ENCODE data around the gene ROBO1.
A peak's percentile ranks its signal among the peaks of the same experiment; 100 is the strongest.

ROBO1 gene

DNA sequence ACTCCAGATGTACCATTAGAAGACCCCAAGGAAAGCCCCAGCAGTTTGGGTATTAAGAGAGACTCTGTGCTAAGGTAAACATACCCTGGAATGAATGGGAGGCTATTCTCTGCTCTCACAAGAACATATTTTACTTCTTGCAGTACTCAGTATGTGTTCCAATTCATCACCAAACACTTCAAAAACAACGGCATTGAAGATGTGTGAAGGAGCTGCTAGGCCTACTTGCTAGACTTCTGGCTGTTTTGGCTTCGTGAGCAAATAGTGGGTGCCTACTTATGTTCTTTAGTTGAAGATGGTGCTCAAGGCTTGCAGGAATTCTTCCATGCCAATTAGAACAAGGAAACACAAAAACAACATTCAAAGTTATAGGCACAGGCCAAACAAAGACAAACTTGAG is 514.5 kb downstream of the ROBO1 start:
- Histone ChIP-seq H3K27ac (ENCODE audit: low read length) (no peak overlapping the region), H3K9me3 (ENCODE audit: insufficient read depth, low read depth, low read length) (no peaks in the 10 kb centered on the region), H3K9ac (ENCODE audit: low read depth, low read length) (no peak overlapping the region), H3K36me3 (ENCODE audit: insufficient read depth, low read depth, low read length) (no peaks in the 10 kb centered on the region), H3K4me3 (ENCODE audit: low read length) (no peak overlapping the region), H3K27me3 (ENCODE audit: insufficient read depth, low read length) (no peaks in the 10 kb centered on the region), H3K4me1 (ENCODE audit: insufficient read depth, low read length) (no peaks in the 10 kb centered on the region)

- Histone ChIP-seq H3K36me3 (ENCODE audit: insufficient read depth, low read depth, low read length) (no peaks in the 10 kb centered on the region), H3K9me3 (ENCODE audit: insufficient read depth, low read depth, low read length) (no peaks in the 10 kb centered on the region), H3K4me1 (ENCODE audit: insufficient read depth, low read length) (peaks cover 19% of the 10 kb centered on the region; the same call in 1 of the 2 replicates), H3K9ac (ENCODE audit: low read depth, low read length) (no peak overlapping the region), H3K4me3 (ENCODE audit: low read length) (no peak overlapping the region), H3K27me3 (ENCODE audit: insufficient read depth, low read length) (no peaks in the 10 kb centered on the region), H3K27ac (ENCODE audit: low read length) (no peak overlapping the region)
Measured at GRCh38 chr3:79250746-79251145, 517.1 kb downstream of the ROBO1 start.

- H3K4me1 ChIP-seq (ENCODE audit: insufficient read depth, low read length), result peaks cover 29% of the 10 kb centered on the region; the same call in 1 of the 2 replicates
- H3K27me3 ChIP-seq (ENCODE audit: insufficient read depth, low read length), result no peaks in the 10 kb centered on the region
- no peaks in the 10 kb centered on the region for H3K36me3 ChIP-seq (ENCODE audit: insufficient read depth, low read depth, low read length)
- H3K27ac ChIP-seq (ENCODE audit: low read length), result no peak overlapping the region
- no peaks in the 10 kb centered on the region for H3K9me3 ChIP-seq (ENCODE audit: insufficient read depth, low read depth, low read length)
- no peak overlapping the region for H3K9ac ChIP-seq (ENCODE audit: low read depth, low read length)
- no peak overlapping the region for H3K4me3 ChIP-seq (ENCODE audit: low read length)
Measured at GRCh38 chr3:79249701-79250100, 518.1 kb downstream of the ROBO1 start.

DNA sequence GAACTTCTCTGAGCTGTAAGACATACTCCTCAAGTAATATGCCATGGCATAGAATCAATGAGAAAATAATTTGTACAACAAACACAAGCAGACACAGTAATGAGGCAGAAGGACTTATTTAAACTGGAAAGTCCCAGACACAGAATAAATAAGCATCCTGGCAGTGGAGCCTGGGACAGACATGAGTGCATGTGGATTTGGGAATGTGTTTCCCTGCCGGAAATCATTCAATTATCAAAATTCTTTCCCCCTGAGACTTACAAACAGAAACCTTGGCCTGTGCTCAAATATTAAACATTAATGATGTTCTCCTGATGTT is 520.1 kb downstream of the ROBO1 start:
- no peaks in the 10 kb centered on the region for H3K27me3 ChIP-seq (ENCODE audit: insufficient read depth, low read length)
- H3K4me1 ChIP-seq (ENCODE audit: insufficient read depth, low read length), result peaks cover 30% of the 10 kb centered on the region; the same call in 1 of the 2 replicates
- H3K27ac ChIP-seq (ENCODE audit: low read length), result no peak overlapping the region
- H3K9ac ChIP-seq (ENCODE audit: low read depth, low read length), result 0 out of 2 replicates have a peak overlapping the region, but pooled peaks have one; percentile 18
- no peaks in the 10 kb centered on the region for H3K9me3 ChIP-seq (ENCODE audit: insufficient read depth, low read depth, low read length)
- no peaks in the 10 kb centered on the region for H3K36me3 ChIP-seq (ENCODE audit: insufficient read depth, low read depth, low read length)
- no peak overlapping the region for H3K4me3 ChIP-seq (ENCODE audit: low read length)

DNA sequence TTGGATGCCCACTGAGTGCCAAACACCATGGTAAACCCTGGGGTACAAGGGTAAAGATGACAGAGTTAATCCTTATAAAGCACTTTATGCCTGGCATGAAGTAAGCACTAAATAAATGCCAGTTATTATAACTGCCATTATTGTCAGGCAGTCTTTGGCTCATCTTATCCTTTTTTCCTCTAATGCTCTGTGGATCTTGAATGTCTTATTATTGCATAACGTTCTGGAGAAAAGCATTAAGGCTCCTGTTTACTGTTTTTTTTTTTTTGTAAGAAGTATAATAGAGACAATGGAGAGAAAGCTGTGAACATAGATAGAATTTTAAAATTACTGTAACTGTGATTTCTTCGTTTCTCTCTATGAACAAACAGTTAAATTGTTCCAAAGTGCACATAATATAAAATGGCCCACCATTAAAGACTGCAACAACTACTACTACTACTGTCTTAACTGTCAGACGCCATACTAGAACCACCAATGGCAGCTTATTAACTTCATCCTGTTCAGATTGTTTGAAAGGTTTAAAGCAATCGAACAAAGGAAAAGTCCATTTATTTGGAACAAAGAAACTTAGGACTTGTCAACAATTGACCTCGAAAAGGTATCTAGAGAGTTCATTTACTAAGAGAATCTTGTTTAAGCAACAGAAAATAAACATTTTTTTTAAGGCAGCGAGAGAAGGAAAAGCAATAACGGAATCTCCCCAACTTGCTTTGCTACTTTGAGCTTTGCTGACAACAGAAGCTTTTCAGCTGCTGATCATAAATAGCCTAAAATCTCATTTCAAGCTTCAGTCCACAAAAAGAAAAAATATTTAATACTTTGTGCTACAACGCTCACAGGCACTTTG is 520.7 kb downstream of the ROBO1 start:
- H3K36me3 ChIP-seq (ENCODE audit: insufficient read depth, low read depth, low read length), result no peaks in the 10 kb centered on the region
- H3K4me1 ChIP-seq (ENCODE audit: insufficient read depth, low read length), result peaks cover 30% of the 10 kb centered on the region; the same call in 1 of the 2 replicates
- H3K9me3 ChIP-seq (ENCODE audit: insufficient read depth, low read depth, low read length), result peaks cover 4% of the 10 kb centered on the region; the same call in 1 of the 2 replicates
- no peak overlapping the region for H3K27ac ChIP-seq (ENCODE audit: low read length)
- H3K9ac ChIP-seq (ENCODE audit: low read depth, low read length), result 0 out of 2 replicates have a peak overlapping the region, but pooled peaks have one; percentile 18
- no peak overlapping the region for H3K4me3 ChIP-seq (ENCODE audit: low read length)
- H3K27me3 ChIP-seq (ENCODE audit: insufficient read depth, low read length), result no peaks in the 10 kb centered on the region

- H3K4me1 ChIP-seq (ENCODE audit: insufficient read depth, low read length), result peaks cover 30% of the 10 kb centered on the region; the same call in 1 of the 2 replicates
- H3K36me3 ChIP-seq (ENCODE audit: insufficient read depth, low read depth, low read length), result no peaks in the 10 kb centered on the region
- peaks cover 9% of the 10 kb centered on the region; the same call in 1 of the 2 replicates for H3K9me3 ChIP-seq (ENCODE audit: insufficient read depth, low read depth, low read length)
- H3K27ac ChIP-seq (ENCODE audit: low read length), result peak overlapping the region; percentile 54
- H3K4me3 ChIP-seq (ENCODE audit: low read length), result peak overlapping the region; percentile 0; the same call in 1 of the 2 replicates
- no peaks in the 10 kb centered on the region for H3K27me3 ChIP-seq (ENCODE audit: insufficient read depth, low read length)
- no peak overlapping the region; the same call in 1 of the 2 replicates for H3K9ac ChIP-seq (ENCODE audit: low read depth, low read length)
Measured at GRCh38 chr3:79245284-79246138, 522.3 kb downstream of the ROBO1 start.

GRCh38 chr3:79236496-79236895 is 531.3 kb downstream of the ROBO1 start:
- peaks cover 2% of the 10 kb centered on the region; the same call in 1 of the 2 replicates for H3K4me1 ChIP-seq (ENCODE audit: insufficient read depth, low read length)
- no peak overlapping the region for H3K27ac ChIP-seq (ENCODE audit: low read length)
- H3K36me3 ChIP-seq (ENCODE audit: insufficient read depth, low read depth, low read length), result no peaks in the 10 kb centered on the region
- H3K27me3 ChIP-seq (ENCODE audit: insufficient read depth, low read length), result no peaks in the 10 kb centered on the region
- H3K4me3 ChIP-seq (ENCODE audit: low read length), result no peak overlapping the region
- H3K9ac ChIP-seq (ENCODE audit: low read depth, low read length), result no peak overlapping the region
- no peaks in the 10 kb centered on the region for H3K9me3 ChIP-seq (ENCODE audit: insufficient read depth, low read depth, low read length)

DNA sequence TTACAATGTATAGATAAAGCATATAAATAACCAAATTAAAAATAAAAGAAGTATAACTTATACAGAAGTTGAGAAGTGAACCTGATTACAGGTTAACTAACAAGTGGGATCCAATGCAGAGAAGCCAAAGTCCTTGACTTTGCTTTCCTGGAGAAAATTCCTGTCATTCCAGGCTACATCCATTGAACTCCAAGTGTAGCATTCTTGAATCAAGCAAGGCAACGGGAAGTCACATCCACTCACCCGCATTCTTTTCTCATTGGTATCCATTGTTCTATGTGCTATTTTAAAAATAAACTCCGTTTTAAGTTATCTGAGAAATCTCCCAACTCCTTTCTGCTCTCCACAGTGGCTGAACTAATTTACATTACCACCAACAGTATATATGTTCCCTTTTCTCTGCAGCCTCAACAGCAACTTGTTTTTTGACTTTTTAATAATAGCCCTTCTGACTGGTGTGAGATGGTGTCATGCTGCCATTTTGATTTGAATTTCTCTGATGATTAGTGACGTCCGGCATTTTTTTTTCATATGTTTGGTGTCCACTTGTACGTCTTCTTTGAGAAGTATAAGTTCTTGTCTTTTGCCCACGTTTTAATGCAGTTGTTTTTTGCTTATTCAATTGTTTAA is 534.3 kb downstream of the ROBO1 start:
- Histone ChIP-seq H3K4me3 (ENCODE audit: low read length) (no peak overlapping the region), H3K9ac (ENCODE audit: low read depth, low read length) (no peak overlapping the region), H3K27ac (ENCODE audit: low read length) (no peak overlapping the region), H3K4me1 (ENCODE audit: insufficient read depth, low read length) (peaks cover 2% of the 10 kb centered on the region; the same call in 1 of the 2 replicates), H3K36me3 (ENCODE audit: insufficient read depth, low read depth, low read length) (no peaks in the 10 kb centered on the region), H3K27me3 (ENCODE audit: insufficient read depth, low read length) (no peaks in the 10 kb centered on the region), H3K9me3 (ENCODE audit: insufficient read depth, low read depth, low read length) (no peaks in the 10 kb centered on the region)

GRCh38 chr3:79230266-79230665 is 537.5 kb downstream of the ROBO1 start:
- H3K27me3 ChIP-seq (ENCODE audit: insufficient read depth, low read length), result no peaks in the 10 kb centered on the region
- H3K9me3 ChIP-seq (ENCODE audit: insufficient read depth, low read depth, low read length), result no peaks in the 10 kb centered on the region
- H3K4me3 ChIP-seq (ENCODE audit: low read length), result no peak overlapping the region
- H3K4me1 ChIP-seq (ENCODE audit: insufficient read depth, low read length), result peaks cover 2% of the 10 kb centered on the region; the same call in 1 of the 2 replicates
- no peak overlapping the region for H3K27ac ChIP-seq (ENCODE audit: low read length)
- no peak overlapping the region for H3K9ac ChIP-seq (ENCODE audit: low read depth, low read length)
- no peaks in the 10 kb centered on the region for H3K36me3 ChIP-seq (ENCODE audit: insufficient read depth, low read depth, low read length)

GRCh38 chr3:79217096-79217495 is 550.7 kb downstream of the ROBO1 start:
- H3K27me3 ChIP-seq (ENCODE audit: insufficient read depth, low read length), result no peaks in the 10 kb centered on the region
- H3K36me3 ChIP-seq (ENCODE audit: insufficient read depth, low read depth, low read length), result no peaks in the 10 kb centered on the region
- no peak overlapping the region for H3K27ac ChIP-seq (ENCODE audit: low read length)
- no peaks in the 10 kb centered on the region for H3K4me1 ChIP-seq (ENCODE audit: insufficient read depth, low read length)
- H3K9ac ChIP-seq (ENCODE audit: low read depth, low read length), result no peak overlapping the region
- no peaks in the 10 kb centered on the region for H3K9me3 ChIP-seq (ENCODE audit: insufficient read depth, low read depth, low read length)
- no peak overlapping the region for H3K4me3 ChIP-seq (ENCODE audit: low read length)

DNA sequence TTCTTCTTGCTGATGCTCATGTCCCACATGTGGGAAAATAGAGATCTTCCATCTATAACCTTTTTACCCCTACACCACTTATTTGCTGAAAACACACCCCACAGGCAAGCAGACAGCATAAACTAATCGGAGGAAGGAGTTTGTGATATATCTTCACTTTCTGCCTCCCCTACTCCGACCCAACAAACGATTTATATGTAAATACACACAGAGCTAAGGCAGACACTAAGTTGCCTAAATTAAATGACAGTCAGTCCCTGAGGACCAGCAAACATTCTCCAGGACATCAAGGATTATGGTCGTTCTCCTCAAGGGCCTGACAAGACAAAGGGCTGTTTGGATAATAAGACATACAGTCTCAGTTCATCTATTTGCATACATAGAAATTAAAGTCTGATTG is 552.5 kb downstream of the ROBO1 start:
- Histone ChIP-seq H3K4me3 (ENCODE audit: low read length) (no peak overlapping the region), H3K36me3 (ENCODE audit: insufficient read depth, low read depth, low read length) (no peaks in the 10 kb centered on the region), H3K27me3 (ENCODE audit: insufficient read depth, low read length) (no peaks in the 10 kb centered on the region), H3K9ac (ENCODE audit: low read depth, low read length) (no peak overlapping the region), H3K9me3 (ENCODE audit: insufficient read depth, low read depth, low read length) (no peaks in the 10 kb centered on the region), H3K4me1 (ENCODE audit: insufficient read depth, low read length) (no peaks in the 10 kb centered on the region; the same call in 1 of the 2 replicates), H3K27ac (ENCODE audit: low read length) (no peak overlapping the region)
